Fibroblast of upper back skin (primary cell): ENCODE data around the gene PYGB.

Experiments
- DNase-seq: peaks from one replicate; pipeline ENCODE4 v3.0.0-alpha.2; 2013

PYGB gene

GRCh38 chr20:25341716-25342680, 94.1 kb downstream of the PYGB start:
- peak; percentile 16 for DNase-seq

- no peak for DNase-seq
These were observed 96.7 kb downstream of the PYGB start for GRCh38 chr20:25344634-25345033.

GRCh38 chr20:25345721-25346120, 97.8 kb downstream of the PYGB start:
- DNase-seq = no peak

GRCh38 chr20:25346349-25346748, 98.5 kb downstream of the PYGB start:
- DNase-seq = no peak
